ENCODE measurements around the gene CTPS2. TPM values are rescaled to one million over a fixed set of nuclear protein-coding genes. Genes with fewer than 3 reads are reported as not detected.

CTPS2 gene
- total and polyA plus RNA-seq, 10 of the 15 experiments (the other 5 are each of a cell fraction or from before 2014, with no cell fraction given): 5.9 to 17.8 (median 14.2) TPM

GRCh38 chrX:16649858-16650257, 62.6 kb downstream of the CTPS2 start, which contains the start of gene S100G:
Gene S100G (plus strand): TSS chrX:16650158. CDS start chrX:16651007, 849 bp downstream.
- in situ Hi-C loops (cut with MboI): no loop called here
- no peaks in the 10 kb centered on the region for H3K79me2 ChIP-seq (ENCODE audit: control insufficient read depth, insufficient read depth, low read length)
- no peaks in the 10 kb centered on the region for H4K20me1 ChIP-seq (ENCODE audit: control insufficient read depth, insufficient read depth)
- ChIA-PET RAD21 (ENCODE audit: unreplicated experiment) (no interaction called here), SMC1A (ENCODE audit: uncharacterized antibody, unreplicated experiment) (no interaction called here), POLR2A (no interaction called here), CTCF (interaction anchor here (1.1 to 1.2 kb wide), 2 partner anchors 20 to 62 kb away, joined by 3 to 4 read pairs; partner anchors contain the start of gene CTPS2)
- 83% methylated on average over 4 of the region's 4 CpGs for WGBS (ENCODE audit: insufficient coverage, insufficient replicate concordance, low lambda C conversion rate, missing lambda C conversion rate)
- no peaks in the 10 kb centered on the region for H3K27me3 ChIP-seq (replicated peaks in 1 of 2; ENCODE audit: control insufficient read depth in 2 of 2, insufficient read depth in 2 of 2, low read length in 1 of 2)
- no peak for FAIRE-seq
- intact Hi-C loops (cut with micrococcal nuclease; ENCODE audit: unreplicated experiment): no loop called here
- H2AFZ ChIP-seq (ENCODE audit: control insufficient read depth, low read depth, low read length): no peak within 1 kb of the TSS
- H3K27ac ChIP-seq (ENCODE audit: control insufficient read depth, insufficient read depth): no peak within 1 kb of the TSS
- no peak for TF ChIP-seq ELK1 (IDR thresholded peaks at IDR 0.05; ENCODE audit: low read depth, low read length)
- no peak for TF ChIP-seq RCOR1 (conservative IDR thresholded peaks at IDR 0.05; ENCODE audit: low read depth, low read length)
- no peak for TF ChIP-seq RAD21 (IDR thresholded peaks at IDR 0.05; ENCODE audit: insufficient read depth, low read depth, low read length)
- TF ChIP-seq ZNF217 (IDR thresholded peaks at IDR 0.05): no peak
- no peak for TF ChIP-seq KAT2A (conservative IDR thresholded peaks at IDR 0.05; ENCODE audit: control insufficient read depth, low read depth, low read length)
- no peak for TF ChIP-seq POU2F2 (IDR thresholded peaks at IDR 0.05; ENCODE audit: borderline replicate concordance, low read depth, low read length)
- no peak for TF ChIP-seq PKNOX1 (IDR thresholded peaks at IDR 0.05)
- no peak for TF ChIP-seq CTCF (IDR thresholded peaks at IDR 0.05 in 2 of 3, conservative IDR thresholded peaks at IDR 0.05 in 1 of 3; ENCODE audit: control insufficient read depth in 2 of 3, extremely low read depth in 1 of 3, insufficient read depth in 1 of 3, low read depth in 3 of 3, low read length in 3 of 3)
- BruUV-seq (replicated peaks): no TSS peak
- no peak for ATAC-seq
- no peak for DNase-seq (ENCODE audit: low read depth, low spot score)
- no peaks in the 10 kb centered on the region for H3K36me3 ChIP-seq (ENCODE audit: control insufficient read depth in 2 of 2, insufficient read depth in 2 of 2, low read length in 1 of 2)
- H3K9me3 ChIP-seq (replicated peaks; ENCODE audit: control insufficient read depth, insufficient read depth, low read length): no peaks in the 10 kb centered on the region
- H3K9ac ChIP-seq (ENCODE audit: control insufficient read depth, insufficient read depth, low read length): no peak within 1 kb of the TSS
- H3K4me2 ChIP-seq (ENCODE audit: control insufficient read depth, insufficient read depth): no peak within 1 kb of the TSS
- H3K4me1 ChIP-seq (ENCODE audit: control insufficient read depth, insufficient read depth, low read length): no peaks in the 10 kb centered on the region
- no peak within 1 kb of the TSS for H3K4me3 ChIP-seq
